Activated T-helper 1 cell treated with anti-CD3 and anti-CD28 coated beads, Interleukin-12 subunit alpha, Interleukin-12 subunit beta, Interleukin-2, Interleukin-4 antibody, amounts not matched to agents 30 ng/mL and 10 ng/mL and 1 ng/mL, durations not matched to agents 14 hours and 24 hours and 36 hours (primary cell): ENCODE results near the gene THEMIS2. TPM values are rescaled to one million over a fixed set of nuclear protein-coding genes. Genes with fewer than 3 reads are reported as not detected.
"Not testable (repeated sequence)": the region's sequence is repeated elsewhere in the genome, so short reads cannot be mapped to it uniquely, and the experiment has no call there.

ENCODE experiments used
- DNase-seq: peaks from one replicate; pipeline ENCODE4 v3.0.0; 2021; ENCODE audit warnings: low spot score
- H3K27ac Mint-ChIP-seq: one replicate; pipeline ENCODE4 v1.8.0; 2021; ENCODE audit warnings: mild to moderate bottlenecking, mixed read lengths
- H3K27me3 Mint-ChIP-seq: one replicate; pipeline ENCODE4 v1.8.0; 2022; ENCODE audit warnings: mild to moderate bottlenecking, moderate library complexity, mixed read lengths; ENCODE audit not compliant: insufficient read depth
- H3K36me3 Mint-ChIP-seq: one replicate; pipeline ENCODE4 v1.8.0; 2021; ENCODE audit warnings: low read depth, mixed read lengths
- H3K4me1 Mint-ChIP-seq: one replicate; pipeline ENCODE4 v1.8.0; 2021; ENCODE audit warnings: low read depth, mixed read lengths
- H3K4me3 Mint-ChIP-seq: one replicate; pipeline ENCODE4 v1.8.0; 2021; ENCODE audit warnings: mild to moderate bottlenecking, moderate library complexity, mixed read lengths
- H3K9me3 Mint-ChIP-seq: one replicate; pipeline ENCODE4 v1.8.0; 2021; ENCODE audit warnings: mixed read lengths
- intact Hi-C: fragments of 100-400 bp; cut with micrococcal nuclease; formaldehyde crosslinking; loops from one replicate; pipeline ENCODE4 v1.15.1; 2024
- total RNA-seq: library from RNA; stranded (reverse); gene quantifications from 2 replicates; pipeline ENCODE4 v1.2.3, GENCODE V29; 2022

The THEMIS2 gene
- total RNA-seq, 1 donor from 2014 or later = 33.5 TPM

DNA sequence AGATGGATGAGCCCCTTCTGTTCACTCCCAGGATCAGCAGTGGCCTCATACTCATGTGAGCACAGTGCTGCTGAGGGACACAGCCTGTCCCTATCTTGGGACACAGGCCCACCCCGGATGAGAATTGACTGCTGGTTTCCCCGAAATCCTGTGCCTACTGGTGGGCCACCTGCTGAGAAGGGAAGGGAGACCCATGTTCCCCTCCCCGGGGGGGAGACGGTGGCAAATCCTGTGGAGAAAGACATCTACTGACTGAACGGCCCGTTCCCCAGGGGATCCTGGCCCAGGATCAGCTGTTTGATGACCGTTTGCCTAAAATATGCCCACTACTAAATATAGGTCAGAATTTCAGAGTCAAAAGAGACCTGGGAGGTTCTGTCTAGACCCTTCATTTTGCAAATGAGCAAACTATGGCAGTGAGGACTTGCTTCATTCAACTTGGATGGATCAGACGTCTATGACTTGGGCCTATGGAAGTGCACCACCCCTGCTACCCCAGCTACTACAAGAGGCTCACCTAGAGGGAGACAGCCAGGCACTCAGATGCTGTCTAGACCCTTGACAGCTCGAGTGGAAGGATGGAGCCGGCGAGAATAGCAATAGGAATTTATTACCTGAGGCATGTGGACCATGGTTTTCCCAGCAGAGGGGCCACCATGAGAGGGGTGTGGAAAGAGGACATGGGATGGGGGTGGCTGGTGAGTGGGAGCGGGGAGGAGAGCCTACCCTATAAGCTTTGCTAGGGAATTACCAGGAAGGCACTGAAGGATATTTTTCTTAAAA is 15.6 kb upstream of the THEMIS2 start:
- H3K4me3 Mint-ChIP-seq = no peak overlapping the region
- intact Hi-C loops = no loop called here
- H3K27ac Mint-ChIP-seq = no peak overlapping the region
- no peaks in the 10 kb centered on the region for H3K36me3 Mint-ChIP-seq
- no peak for DNase-seq
- no peaks in the 10 kb centered on the region for H3K9me3 Mint-ChIP-seq
- no peaks in the 10 kb centered on the region for H3K27me3 Mint-ChIP-seq
- H3K4me1 Mint-ChIP-seq = peaks cover 20% of the 10 kb centered on the region

DNA sequence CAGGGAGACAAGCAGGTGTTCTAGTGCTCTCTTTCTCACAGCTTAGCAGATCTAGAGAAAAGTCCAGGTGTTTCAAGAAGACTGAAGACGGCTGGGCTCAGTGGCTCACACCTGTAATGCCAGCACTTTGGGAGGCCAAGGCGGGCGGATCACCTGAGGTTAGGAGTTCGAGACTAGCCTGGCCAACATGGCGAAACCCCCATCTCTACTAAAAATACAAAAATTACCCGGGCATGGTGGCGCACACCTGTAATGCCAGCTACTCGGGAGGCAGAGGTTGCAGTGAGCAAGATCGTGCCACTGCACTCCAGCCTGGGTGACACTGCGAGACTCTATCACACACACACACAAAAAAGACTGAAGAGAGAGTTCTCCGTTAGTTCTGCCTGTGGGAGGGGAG is 14.8 kb upstream of the THEMIS2 start:
- H3K4me1 Mint-ChIP-seq = peaks cover 20% of the 10 kb centered on the region
- H3K27ac Mint-ChIP-seq, H3K9me3 Mint-ChIP-seq, H3K4me3 Mint-ChIP-seq, H3K36me3 Mint-ChIP-seq, H3K27me3 Mint-ChIP-seq, intact Hi-C loops, DNase-seq: not testable (repeated sequence)

DNA sequence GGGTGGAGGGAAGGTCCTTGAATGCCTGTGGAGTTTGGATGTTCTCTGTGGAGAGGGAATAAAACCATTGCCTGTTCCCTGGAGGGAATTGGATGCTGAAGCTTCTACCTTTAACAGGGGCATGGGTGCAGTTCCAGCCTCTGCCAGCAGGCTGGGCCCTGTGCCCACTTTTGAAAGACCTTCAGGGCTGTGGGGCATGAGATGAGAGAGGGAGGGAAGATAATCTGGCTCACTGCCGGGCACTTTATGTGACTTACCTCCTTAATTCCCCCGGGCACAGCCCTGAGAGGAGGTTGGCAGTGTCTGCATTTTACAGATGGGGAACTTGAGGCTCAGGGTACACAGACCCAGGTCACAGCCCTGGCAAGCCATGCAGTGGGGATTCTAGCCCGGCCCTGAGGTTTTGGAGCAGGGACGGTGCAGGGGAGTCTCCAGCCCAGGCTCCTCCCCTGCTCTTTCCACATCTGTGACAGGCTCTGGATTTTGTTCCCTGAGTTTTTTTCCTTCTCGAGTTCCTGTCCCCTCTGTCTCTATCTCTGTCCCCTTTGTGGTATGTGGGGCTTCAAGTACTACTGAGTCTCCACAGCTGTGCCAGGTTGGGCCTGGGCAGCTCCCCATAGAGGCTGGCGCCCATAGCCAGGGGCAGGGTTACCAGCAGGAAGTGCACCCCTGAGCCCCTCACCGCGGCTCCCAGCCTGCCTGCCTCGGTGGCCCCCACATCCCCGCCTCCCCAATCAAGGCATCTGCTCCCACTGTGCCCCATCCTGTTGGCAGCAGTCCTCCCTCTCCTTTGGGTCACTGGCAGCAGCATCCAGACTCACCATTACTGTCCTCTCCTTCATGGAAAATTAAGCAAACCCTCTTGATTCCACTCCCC is 14.0 kb upstream of the THEMIS2 start:
- no peaks in the 10 kb centered on the region for H3K36me3 Mint-ChIP-seq
- no peak overlapping the region for H3K4me3 Mint-ChIP-seq
- no peak overlapping the region for H3K27ac Mint-ChIP-seq
- H3K4me1 Mint-ChIP-seq = peaks cover 27% of the 10 kb centered on the region
- peak; percentile 72 for DNase-seq
- no peaks in the 10 kb centered on the region for H3K9me3 Mint-ChIP-seq
- intact Hi-C loops = loop anchor here (1.0 to 2.0 kb wide), 4 partner anchors 33 to 350 kb away; partner anchors contain the start of gene EYA3
- H3K27me3 Mint-ChIP-seq = no peaks in the 10 kb centered on the region

DNA sequence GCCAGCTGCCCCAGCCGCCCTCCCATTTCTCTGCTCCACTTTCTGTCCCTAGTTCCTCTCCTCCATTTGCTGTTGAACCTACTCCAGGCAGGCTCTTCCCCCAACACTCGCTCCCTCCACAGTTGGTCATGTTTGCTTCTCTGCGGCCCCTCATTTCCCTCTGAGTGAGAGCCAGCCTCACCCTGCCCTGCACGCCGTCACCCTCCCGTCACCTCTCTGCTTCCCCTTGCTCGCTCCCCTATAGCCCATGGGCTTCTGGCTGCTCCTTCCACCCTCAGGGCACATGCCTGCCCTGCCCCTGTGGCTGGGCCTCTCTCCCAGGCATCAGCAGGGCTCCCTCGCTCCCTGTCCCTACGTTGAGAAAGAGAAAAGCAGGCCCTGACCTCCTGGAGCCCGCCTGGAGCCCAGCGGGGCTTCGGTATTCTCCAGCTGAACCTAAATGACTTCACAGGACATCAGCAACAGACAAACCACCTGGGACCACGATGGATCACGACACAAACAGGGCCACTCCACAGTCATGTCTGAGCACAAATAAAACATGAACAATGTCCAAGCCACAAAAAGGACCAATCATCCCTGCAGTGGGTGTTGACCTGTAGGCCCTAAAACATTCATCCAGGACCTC is 13.3 kb upstream of the THEMIS2 start:
- intact Hi-C loops = loop anchor here (1.0 to 2.0 kb wide), 4 partner anchors 32 to 350 kb away; partner anchors contain the start of gene EYA3
- DNase-seq = no peak
- peaks cover 34% of the 10 kb centered on the region for H3K4me1 Mint-ChIP-seq
- H3K27me3 Mint-ChIP-seq = no peaks in the 10 kb centered on the region
- H3K9me3 Mint-ChIP-seq = no peaks in the 10 kb centered on the region
- no peak overlapping the region for H3K4me3 Mint-ChIP-seq
- no peak overlapping the region for H3K27ac Mint-ChIP-seq
- no peaks in the 10 kb centered on the region for H3K36me3 Mint-ChIP-seq

DNA sequence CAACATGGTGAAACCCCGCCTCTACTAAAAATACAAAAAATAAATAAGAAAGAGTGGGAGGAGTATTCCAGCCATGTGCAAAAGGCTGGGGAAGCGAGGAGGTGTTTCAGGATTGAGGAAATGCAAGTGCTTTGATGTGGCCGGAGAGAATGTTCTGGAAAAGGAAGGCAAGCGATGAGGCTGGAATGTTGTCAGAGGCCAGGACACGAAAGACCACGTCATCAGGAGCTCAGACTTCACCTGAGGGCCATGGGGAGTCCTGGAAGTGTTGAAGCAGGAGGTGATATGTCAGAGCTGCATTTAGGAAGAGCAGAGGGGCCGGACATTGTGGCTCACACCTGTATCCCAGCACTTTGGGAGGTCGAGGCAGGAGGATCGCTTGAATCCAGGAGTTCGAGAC is 10.9 kb upstream of the THEMIS2 start:
- H3K36me3 Mint-ChIP-seq = no peaks in the 10 kb centered on the region
- H3K4me1 Mint-ChIP-seq = peaks cover 45% of the 10 kb centered on the region
- intact Hi-C loops = no loop called here
- H3K27ac Mint-ChIP-seq = no peak overlapping the region
- no peak overlapping the region for H3K4me3 Mint-ChIP-seq
- no peak for DNase-seq
- H3K27me3 Mint-ChIP-seq = no peaks in the 10 kb centered on the region
- H3K9me3 Mint-ChIP-seq = no peaks in the 10 kb centered on the region

DNA sequence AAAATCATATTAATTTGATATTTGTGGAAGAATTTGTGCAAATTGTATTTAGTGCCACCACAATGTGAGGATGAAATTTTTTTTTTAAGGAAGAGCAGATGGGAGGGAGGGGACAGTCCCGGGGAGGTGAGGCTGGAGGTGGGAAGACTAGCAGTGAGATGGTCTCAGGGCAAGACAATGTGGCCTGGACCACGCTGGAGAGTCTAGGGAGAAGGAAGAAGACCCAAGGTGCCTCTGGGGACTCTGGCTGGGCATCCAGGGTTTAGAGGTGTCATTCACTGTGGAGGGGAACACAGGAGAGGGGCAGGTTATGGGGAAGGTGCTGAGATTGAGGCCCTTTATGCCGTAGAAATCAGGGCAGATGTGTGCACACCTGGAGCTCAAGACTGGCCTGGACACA is 10.3 kb upstream of the THEMIS2 start:
- Mint-ChIP-seq H3K4me3 (no peak overlapping the region), H3K9me3 (no peaks in the 10 kb centered on the region), H3K27ac (peak overlapping the region; percentile 52)

DNA sequence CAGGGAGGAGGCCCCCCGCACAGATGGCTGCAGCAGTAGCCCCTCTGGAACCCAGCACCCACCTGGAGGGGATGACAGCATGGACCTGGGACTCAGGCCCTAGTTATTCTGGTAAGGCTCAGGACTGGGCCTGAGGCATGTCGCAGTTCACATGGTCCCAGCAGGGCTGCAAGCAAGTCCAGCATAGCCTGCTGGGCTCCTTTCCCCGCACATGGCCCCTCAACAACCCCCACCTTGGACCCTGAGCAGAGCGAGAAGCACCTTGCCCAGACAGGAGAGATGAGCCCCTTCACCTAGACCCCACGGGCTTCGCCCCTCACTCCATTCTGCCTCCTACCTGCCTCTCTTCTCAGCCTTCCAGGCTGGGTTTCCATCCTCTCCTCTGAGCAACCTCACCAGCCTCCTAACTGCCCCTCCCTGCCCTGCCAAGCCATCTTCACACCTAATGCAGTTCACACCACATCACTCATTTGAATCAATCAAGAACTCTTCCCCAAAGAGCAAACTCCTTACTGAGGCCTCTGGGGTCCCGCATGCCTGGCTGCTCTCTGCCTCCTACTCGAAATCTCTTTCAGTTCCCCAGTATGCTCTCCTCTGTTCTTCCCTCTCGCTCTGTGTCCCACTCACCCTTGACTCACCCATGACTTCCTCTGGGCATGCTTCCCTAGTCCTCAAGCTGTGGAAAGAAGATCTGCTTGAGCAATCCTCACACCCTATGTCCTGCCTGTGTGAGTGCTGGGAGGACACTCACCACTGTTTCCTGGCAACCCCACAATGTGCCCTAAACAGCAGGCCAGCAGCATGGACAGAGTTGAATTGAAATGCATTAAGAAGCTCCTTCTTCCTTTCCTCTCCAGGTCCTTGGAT is 9.4 kb upstream of the THEMIS2 start:
- H3K27ac Mint-ChIP-seq = peak overlapping the region; percentile 62
- intact Hi-C loops = no loop called here
- H3K4me3 Mint-ChIP-seq = no peak overlapping the region
- no peaks in the 10 kb centered on the region for H3K36me3 Mint-ChIP-seq
- no peak for DNase-seq
- H3K4me1 Mint-ChIP-seq = peaks cover 52% of the 10 kb centered on the region
- H3K27me3 Mint-ChIP-seq = no peaks in the 10 kb centered on the region
- no peaks in the 10 kb centered on the region for H3K9me3 Mint-ChIP-seq

More for the DNA sequence above, 10.3 kb upstream of the THEMIS2 start:
- peaks cover 47% of the 10 kb centered on the region for H3K4me1 Mint-ChIP-seq
- no peak for DNase-seq
- no peaks in the 10 kb centered on the region for H3K27me3 Mint-ChIP-seq
- no peaks in the 10 kb centered on the region for H3K36me3 Mint-ChIP-seq
- intact Hi-C loops = no loop called here

DNA sequence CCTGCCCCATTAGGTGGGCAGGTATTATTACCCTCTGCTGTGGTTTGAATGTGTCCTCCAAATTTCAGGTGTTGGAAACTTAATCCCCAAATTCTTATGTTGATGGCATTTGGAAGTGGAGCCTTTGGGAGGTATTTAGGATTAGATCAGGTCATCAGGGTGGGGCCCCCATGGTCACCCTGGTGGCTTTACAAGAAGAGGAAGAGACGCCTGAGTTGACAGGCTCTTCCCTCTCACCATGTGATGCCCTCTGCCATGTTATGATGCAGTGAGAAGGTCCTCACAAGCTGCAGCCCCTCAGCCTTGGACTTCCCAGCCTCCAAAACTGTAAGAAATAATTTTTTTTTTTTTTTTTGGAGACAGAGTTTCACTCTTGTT is 8.8 kb upstream of the THEMIS2 start:
- Mint-ChIP-seq H3K27ac (peak overlapping the region; percentile 62), H3K27me3 (no peaks in the 10 kb centered on the region), H3K36me3 (no peaks in the 10 kb centered on the region), H3K9me3 (no peaks in the 10 kb centered on the region), H3K4me3 (no peak overlapping the region), H3K4me1 (peaks cover 53% of the 10 kb centered on the region)
- no peak for DNase-seq
- intact Hi-C loops = no loop called here

DNA sequence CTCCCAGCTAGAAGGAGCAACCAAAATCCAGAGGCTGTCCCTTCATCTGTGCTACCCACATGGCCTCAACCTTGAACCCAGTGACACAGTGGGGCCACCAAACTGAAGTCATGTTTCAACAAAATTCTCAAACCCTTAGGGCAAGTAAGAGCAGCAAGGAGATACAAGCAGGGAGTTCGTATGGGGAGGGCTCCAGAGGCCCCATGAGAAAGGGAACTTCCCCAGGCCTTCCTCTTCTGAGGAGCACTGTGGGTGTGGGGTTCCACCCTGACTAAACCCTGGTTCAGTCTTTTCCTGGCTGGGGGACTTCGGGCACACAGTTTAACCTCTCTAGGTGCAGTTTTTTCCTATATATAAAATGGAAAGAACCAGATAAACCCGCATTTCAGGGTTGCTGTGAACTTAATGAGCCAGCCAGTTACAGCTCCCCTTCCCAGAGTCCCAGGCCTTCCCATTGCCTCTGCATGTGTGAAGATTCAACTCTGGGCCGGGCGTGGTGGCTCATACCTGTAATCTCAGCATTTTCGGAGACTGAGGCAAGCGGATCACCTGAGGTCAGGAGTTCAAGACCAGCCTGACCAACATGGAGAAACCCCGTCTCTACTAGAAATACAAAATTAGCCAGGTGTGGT is 8.0 kb upstream of the THEMIS2 start:
- peak overlapping the region; percentile 56 for H3K4me3 Mint-ChIP-seq
- intact Hi-C loops = no loop called here
- DNase-seq = peak; percentile 26
- H3K27ac Mint-ChIP-seq = peak overlapping the region; percentile 98
- H3K27me3 Mint-ChIP-seq = no peaks in the 10 kb centered on the region
- no peaks in the 10 kb centered on the region for H3K36me3 Mint-ChIP-seq
- H3K4me1 Mint-ChIP-seq = peaks cover 54% of the 10 kb centered on the region
- no peaks in the 10 kb centered on the region for H3K9me3 Mint-ChIP-seq

DNA sequence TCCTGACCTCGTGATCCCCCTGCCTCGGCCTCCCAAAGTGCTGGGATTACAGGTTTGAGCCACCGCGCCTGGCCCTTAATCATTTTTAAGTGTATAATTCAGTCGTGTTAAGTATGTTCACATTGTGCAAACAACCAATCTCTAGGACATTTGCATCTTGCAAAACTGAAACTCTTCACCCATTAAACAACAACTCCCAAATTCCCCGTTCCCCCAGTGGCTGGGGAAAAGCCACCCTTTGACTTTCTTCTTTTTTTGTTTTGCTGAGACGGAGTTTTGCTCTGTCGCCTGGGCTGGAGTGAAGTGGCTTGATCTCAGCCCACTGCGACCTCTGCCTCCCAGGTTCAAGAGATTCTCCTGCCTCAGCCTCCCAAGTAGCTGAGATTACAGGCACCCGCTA is 6.5 kb upstream of the THEMIS2 start:
- Mint-ChIP-seq H3K27me3 (no peaks in the 10 kb centered on the region), H3K27ac (peak overlapping the region; percentile 82), H3K4me3 (no peak overlapping the region), H3K9me3 (no peaks in the 10 kb centered on the region), H3K36me3 (no peaks in the 10 kb centered on the region), H3K4me1 (peaks cover 57% of the 10 kb centered on the region)
- no peak for DNase-seq
- intact Hi-C loops = no loop called here

DNA sequence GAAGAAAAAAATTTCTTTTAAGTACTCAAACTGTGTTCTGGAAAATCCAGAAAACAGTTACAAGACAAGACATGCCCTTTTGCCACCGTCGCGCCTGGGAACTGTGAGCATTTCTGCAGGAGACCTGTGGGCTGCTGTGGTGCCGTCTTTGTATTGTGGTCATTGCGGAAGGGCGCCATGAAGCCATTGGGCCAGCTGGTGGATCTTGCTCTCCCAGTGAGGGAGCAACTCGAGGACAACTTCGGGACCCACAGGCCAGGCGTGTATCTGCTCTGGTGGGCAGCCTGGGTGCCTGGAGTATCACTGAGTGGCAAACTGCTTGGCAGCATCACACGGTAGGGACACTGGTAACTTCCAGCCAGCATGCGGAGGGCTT is 3.8 kb upstream of the THEMIS2 start:
- no peaks in the 10 kb centered on the region for H3K27me3 Mint-ChIP-seq
- H3K36me3 Mint-ChIP-seq = no peaks in the 10 kb centered on the region
- no peaks in the 10 kb centered on the region for H3K9me3 Mint-ChIP-seq
- intact Hi-C loops = no loop called here
- H3K4me1 Mint-ChIP-seq = peaks cover 57% of the 10 kb centered on the region
- peak overlapping the region; percentile 89 for H3K27ac Mint-ChIP-seq
- peak overlapping the region; percentile 71 for H3K4me3 Mint-ChIP-seq
- DNase-seq = no peak
